ENCODE measurements around the gene OTP. TPM values are rescaled to one million over a fixed set of nuclear protein-coding genes. Genes with fewer than 3 reads are reported as not detected.

OTP gene
- total RNA-seq, 1 experiment from 2014 or later = not detected

Other genes starting within 250 kb of the OTP start
- gene WDR41, start 146.4 kb downstream of the OTP start, total RNA-seq (2014; rRNA removed) = 13.5 and 19.5 TPM in 2 replicates
- gene TBCA, start 137.6 kb upstream of the OTP start, total RNA-seq (2014; rRNA removed) = 108 and 119 TPM in 2 replicates

All from PC-3 (cell line).